Suppressor macrophage treated with lipopolysaccharide for 4 hours (primary cell): ENCODE results near the gene EPB41L3.

Experiments used
- DNase-seq: peaks from one replicate; pipeline ENCODE4 v3.0.0-alpha.2; 2020

The EPB41L3 gene

GRCh38 chr18:5543773-5544389, at the start of gene EPB41L3:
Gene EPB41L3, minus strand, starts transcription at chr18:5543997. Its CDS starts 54,814 bp downstream, at chr18:5489183.
- peak; percentile 81 for DNase-seq

- DNase-seq = no peak
Observed at GRCh38 chr18:5588529-5588928, 44.7 kb upstream of the EPB41L3 start.

- DNase-seq = no peak
Observed at GRCh38 chr18:5585653-5586052, 41.9 kb upstream of the EPB41L3 start.

DNA sequence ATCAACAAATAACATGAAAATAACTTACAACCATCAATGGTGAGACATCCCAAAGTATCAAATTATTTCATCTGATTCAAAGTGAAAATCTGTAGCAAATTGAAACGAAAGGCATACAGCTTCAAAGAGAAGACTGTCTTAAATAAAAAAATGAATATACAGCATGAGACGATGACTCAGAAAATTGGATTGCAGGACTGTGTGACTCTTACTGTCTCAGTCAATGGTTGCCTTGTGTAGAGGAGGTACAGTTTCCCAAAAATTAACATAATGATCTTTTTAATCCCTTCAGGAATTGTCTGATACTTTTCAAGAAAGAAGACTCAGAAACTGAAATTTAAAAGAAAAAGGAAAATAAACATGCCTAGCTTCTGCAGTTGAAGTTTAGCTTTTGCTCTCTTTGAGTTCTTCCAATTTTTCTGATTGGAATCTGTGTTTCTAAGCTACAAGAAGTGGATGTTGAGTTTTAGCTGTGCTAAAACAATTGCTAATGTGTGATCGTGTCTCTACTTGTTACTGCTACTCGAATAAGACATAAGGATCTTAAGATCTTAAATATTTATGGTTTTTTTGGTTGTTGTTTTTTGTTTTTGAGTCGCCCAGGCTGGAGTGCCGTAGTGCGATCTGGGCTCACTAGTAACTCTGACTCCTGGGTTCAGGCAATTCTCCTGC, 41.1 kb upstream of the EPB41L3 start:
- peak; percentile 81 for DNase-seq

GRCh38 chr18:5582849-5583681, 39.3 kb upstream of the EPB41L3 start:
- peak; percentile 91 for DNase-seq

DNA sequence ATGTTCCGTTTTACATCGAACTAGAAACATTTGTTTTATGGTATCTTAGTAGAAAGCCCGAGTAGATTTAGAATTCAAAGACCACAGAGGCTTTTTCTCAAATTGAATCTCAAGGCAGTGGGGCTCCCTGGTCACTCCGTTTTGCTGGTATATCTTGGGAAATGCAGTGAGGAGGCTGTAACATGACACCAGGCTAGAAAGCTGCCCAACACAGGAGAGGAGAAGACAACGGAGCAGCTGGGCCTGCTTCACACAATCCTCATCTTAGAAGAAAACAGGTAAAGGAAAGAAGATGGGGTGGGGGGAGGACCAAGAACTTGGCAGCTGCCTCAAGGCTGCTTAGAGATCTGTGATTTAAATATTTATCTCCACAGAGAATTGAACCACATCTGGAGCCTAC, 38.3 kb upstream of the EPB41L3 start:
- no peak for DNase-seq

DNA sequence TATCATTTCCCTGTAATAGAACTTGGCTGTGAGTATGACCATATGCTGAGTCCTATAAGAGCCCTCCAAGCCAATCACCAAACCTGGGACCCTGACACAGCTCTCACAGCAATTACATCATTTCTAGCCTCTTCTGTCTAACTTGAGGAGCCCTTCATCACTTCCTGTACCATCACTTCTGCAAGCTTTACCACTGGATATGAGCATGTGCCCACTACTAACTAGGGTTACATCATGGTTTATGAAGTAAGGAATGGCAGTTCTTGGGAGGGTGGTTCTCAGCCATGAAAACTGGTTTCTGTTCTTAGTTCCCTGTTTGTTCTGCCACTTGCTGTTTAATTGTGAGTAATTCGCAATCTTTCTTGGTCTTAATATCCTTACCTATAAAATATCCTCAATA, 31.0 kb upstream of the EPB41L3 start:
- DNase-seq = peak; percentile 93

- no peak for DNase-seq
Observed at GRCh38 chr18:5571666-5572065, 27.9 kb upstream of the EPB41L3 start.

DNA sequence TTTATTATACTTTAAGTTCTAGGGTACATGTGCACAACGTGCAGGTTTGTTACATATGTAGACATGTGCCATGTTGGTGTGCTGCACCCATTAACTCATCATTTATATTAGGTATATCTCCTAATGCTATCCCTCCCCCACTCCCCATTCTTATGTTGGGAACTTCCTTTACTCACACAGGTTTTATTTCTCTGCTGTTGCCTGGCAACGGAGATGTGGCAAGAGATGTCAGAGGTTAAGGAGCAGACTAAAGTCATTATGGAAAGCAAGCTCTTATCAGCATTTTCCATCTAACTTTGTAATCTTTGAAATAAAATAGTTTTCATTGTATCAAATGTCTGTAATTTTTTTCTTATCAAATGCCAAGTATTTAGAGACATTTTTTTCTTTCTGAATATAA, 26.8 kb upstream of the EPB41L3 start:
- DNase-seq = peak; percentile 27

DNA sequence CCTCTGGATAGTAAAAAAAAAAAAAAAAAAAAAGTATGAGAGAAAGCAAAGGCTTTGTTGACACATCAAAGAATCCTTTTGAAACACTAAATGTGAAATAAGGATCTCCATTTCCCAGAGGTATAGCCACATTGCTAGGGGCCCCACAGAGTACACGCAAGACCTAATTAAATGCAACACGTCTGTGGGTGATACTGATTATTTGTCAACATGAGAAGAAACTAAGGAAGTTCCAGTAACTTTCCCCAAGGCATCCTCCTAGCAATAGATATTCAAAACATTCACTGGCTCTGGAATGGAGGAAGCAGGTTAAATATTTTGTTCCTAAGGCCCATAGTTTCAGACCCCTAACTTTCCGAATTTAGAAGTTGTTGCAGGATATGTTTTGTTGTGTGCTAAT, 24.6 kb upstream of the EPB41L3 start:
- no peak for DNase-seq

- no peak for DNase-seq
Observed at GRCh38 chr18:5558851-5559250, 15.1 kb upstream of the EPB41L3 start.

GRCh38 chr18:5556310-5556974, 12.6 kb upstream of the EPB41L3 start:
- peak; percentile 60 for DNase-seq

DNA sequence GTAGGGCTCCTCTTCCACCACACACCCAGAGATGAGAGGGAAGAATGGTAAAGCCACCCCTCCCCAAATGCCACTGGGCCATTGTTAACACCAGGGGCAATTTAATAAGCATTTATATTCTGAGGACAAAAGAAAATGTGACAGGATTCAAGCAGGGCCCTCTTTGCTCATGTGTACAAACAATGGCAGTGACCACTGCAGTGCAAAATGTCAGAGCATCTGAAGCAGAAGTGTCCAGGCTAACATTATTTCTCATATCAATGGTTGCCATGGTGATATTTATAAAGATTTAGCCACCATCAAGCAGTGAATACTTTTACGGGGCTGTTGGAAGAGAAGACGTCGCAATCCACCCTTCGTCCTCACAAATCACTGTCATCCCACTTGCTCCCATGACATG, 10.8 kb upstream of the EPB41L3 start:
- DNase-seq = no peak

- DNase-seq = peak; percentile 66
Observed at GRCh38 chr18:5546660-5547059, 2.9 kb upstream of the EPB41L3 start.

- peak; percentile 48 for DNase-seq
Observed at GRCh38 chr18:5543036-5543680, 639 bp downstream of the EPB41L3 start.

GRCh38 chr18:5542515-5543035, 1.2 kb downstream of the EPB41L3 start:
- DNase-seq = peak; percentile 76

DNA sequence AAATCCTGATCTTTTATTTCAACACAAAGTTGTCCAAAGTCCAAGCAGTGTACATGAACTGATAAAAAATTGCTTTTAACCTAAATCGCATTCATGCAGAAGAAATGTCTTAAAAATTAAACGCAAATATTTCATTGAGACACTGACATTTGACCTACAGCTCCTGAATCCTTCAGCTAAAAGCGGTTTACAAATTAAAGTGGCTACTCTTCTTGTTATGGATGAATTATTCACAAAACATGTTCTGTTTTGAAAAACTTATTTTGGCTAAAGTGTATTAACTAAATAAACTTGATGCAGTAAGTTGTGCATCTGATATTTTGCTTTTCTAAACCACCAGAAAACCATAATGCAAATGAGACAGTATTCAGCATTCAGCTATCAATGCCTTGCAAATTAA, 2.2 kb downstream of the EPB41L3 start:
- DNase-seq = no peak

DNA sequence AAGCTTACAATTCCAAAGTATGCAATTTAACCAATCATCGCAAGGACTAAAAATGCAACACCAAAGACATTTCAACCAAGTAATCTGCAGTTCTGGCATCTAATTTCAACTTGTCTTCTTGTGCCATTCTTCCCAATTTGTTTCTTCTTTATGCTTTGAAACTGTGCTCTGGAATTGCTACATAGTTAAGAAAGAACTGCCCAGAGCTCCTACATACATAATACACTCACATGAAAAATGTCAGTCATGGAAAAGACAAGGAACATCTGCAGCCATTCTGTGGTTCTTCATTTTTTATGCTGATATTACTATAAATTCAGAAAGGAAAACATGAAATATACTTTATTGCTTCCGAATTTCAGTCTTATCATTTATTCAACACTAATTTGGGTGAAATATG, 4.4 kb downstream of the EPB41L3 start:
- DNase-seq = peak; percentile 36

- DNase-seq = no peak
Observed at GRCh38 chr18:5538544-5538943, 5.3 kb downstream of the EPB41L3 start.

DNA sequence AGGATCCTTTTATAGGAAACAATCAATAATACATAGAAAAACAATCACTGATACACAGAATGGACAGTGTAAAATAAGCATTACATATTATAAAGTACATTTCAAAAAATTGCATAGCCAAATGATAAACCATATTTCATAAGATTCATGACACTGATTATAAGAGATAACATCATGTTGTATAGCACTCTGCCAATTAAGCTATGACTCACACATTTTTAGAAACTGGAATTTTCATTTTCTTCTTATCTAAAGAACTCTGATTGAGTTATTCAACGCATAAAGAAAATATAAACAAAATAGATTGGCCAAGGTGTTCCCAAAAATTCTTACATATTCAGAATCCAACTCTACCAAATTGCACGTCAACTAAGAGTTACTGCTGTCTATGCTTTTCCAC, 5.9 kb downstream of the EPB41L3 start:
- DNase-seq = no peak

DNA sequence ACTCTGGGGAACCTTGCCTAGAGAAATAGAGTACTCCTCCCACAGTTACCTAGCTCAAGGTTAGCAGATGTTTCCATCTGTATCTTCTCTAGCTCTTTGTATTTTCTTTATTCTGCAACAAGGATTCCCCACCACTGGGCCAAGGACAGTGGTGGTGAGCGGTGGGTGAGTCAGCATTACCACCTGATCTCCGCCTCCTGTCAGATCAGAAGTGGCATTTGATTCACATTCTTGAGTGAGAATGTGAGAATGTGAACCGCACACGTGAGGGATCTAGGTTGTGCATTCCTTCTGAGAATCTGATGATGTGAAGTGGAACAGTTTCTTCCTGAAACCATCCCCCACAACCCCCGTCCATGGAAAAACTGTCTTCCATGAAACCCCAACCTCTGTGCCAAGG, 9.0 kb downstream of the EPB41L3 start:
- DNase-seq = no peak

DNA sequence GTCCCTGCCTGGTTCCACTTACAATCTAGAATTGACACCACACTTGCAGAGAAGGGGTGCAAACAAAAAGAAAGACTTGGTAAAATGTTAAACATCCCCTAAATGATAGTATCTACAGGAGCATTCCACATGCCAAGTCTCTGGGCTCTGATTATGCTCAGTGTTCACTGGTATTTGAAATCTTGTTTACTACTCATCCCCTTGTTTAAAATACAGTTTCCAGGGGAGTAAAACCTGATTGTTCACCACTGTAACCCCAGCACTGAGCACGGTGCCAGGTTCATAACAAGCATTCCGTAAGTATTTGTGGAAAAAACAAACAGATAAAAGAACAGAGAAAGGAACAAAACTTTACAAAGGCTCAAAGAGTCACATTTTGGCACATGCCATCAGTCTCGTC, 11.7 kb downstream of the EPB41L3 start:
- DNase-seq = no peak
